ENCODE results near the gene OGDHL. TPM values are rescaled to one million over a fixed set of nuclear protein-coding genes. Genes with fewer than 3 reads are reported as not detected.

Gene OGDHL
- total RNA-seq = 0.16 and 1.5 TPM in 2 replicates

DNA sequence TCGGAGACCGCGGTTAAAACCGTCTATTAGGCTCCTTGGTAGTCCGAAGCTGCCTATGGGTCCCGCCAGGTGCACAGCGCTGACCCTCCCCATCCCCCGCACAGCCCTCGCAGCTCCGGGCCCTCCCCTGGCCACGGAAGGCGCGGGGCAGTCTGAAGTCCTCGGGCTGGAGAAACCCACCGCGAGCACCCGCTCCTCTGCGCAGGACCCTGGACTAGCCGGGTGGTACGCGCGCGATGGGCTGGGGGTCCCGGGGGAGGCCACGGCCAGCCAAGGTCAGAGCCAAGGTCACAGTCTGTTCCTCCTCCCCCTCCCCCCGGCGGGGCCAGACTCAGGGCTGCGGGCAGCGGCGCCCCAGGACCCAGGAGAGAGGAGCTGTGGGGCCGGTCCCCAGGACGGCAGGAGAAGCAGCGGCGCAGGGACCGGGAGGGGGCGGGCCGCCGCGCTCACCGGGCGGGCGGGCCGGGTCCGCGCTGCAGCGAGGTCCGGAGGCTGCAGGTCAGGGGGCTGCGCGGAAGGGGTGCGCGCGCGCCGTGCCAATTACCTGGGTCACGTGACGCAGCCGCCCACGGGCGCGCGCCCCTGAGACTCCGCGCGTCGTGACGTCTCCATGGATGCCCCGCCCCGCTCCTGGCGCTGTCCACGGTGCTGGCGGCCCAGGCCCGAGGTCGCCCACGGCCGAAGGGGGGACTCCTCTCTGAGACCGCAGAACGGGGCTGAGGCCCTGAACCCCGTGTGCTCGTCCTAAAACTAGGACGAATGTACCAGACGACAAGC, at the start of gene OGDHL:
Gene OGDHL (minus strand): TSS at position 535 of the 777 bp plus-strand sequence. CDS start 3,731 bp downstream, outside the sequence.

Other genes starting within 250 kb of the OGDHL start
- gene ERCC6, start 223.2 kb downstream of the OGDHL start, total RNA-seq = 34.9 and 38.5 TPM in 2 replicates
- gene SLC18A3, start 152.0 kb downstream of the OGDHL start, total RNA-seq = not detected in 2 replicates
- gene CHAT, start 148.3 kb downstream of the OGDHL start, total RNA-seq = not detected in 2 replicates
- gene C10orf53, start 82.7 kb downstream of the OGDHL start, total RNA-seq = not detected in 2 replicates
- 26.7 and 34.2 TPM in 2 replicates for gene PARG, start 179.7 kb upstream of the OGDHL start, total RNA-seq
- gene TIMM23B, start 179.7 kb upstream of the OGDHL start, total RNA-seq = 24.4 and 25.5 TPM in 2 replicates
- 3.8 and 5.0 TPM in 2 replicates for gene AGAP6, start 226.1 kb upstream of the OGDHL start, total RNA-seq

Measured in hair follicle dermal papilla cell (primary cell).